HG03159 (cell line): ENCODE measurements around the gene ELMO2.

Source experiments
- ATAC-seq: cut with Tn5 transposase; IDR thresholded peaks from one replicate; pipeline ENCODE4 v1.9.1; 2021; ENCODE audit warnings: mild to moderate bottlenecking, moderate library complexity; ENCODE audit not compliant: unreplicated experiment

Gene ELMO2

GRCh38 chr20:46334303-46334904, 72.0 kb downstream of the ELMO2 start:
- ATAC-seq: no peak

- ATAC-seq: no peak
Measured at GRCh38 chr20:46333161-46333991, 73.0 kb downstream of the ELMO2 start.

- no peak for ATAC-seq
Measured at GRCh38 chr20:46332373-46333160, 73.8 kb downstream of the ELMO2 start.

- ATAC-seq: no peak
Measured at GRCh38 chr20:46331611-46332361, 74.6 kb downstream of the ELMO2 start.

- no peak for ATAC-seq
Measured at GRCh38 chr20:46330831-46331371, 75.5 kb downstream of the ELMO2 start.

GRCh38 chr20:46330072-46330763, 76.2 kb downstream of the ELMO2 start:
- no peak for ATAC-seq

GRCh38 chr20:46328200-46328882, 78.1 kb downstream of the ELMO2 start:
- ATAC-seq: no peak

- no peak for ATAC-seq
Measured at GRCh38 chr20:46327557-46327956, 78.9 kb downstream of the ELMO2 start.

- no peak for ATAC-seq
Measured at GRCh38 chr20:46325789-46326188, 80.6 kb downstream of the ELMO2 start.

- no peak for ATAC-seq
Measured at GRCh38 chr20:46324960-46325703, 81.3 kb downstream of the ELMO2 start.

- no peak for ATAC-seq
Measured at GRCh38 chr20:46324379-46324778, 82.0 kb downstream of the ELMO2 start.

GRCh38 chr20:46323557-46323956, 82.9 kb downstream of the ELMO2 start:
- no peak for ATAC-seq

- no peak for ATAC-seq
Measured at GRCh38 chr20:46322641-46323040, 83.8 kb downstream of the ELMO2 start.

- no peak for ATAC-seq
Measured at GRCh38 chr20:46317685-46318177, 88.7 kb downstream of the ELMO2 start.

GRCh38 chr20:46316984-46317684, 89.3 kb downstream of the ELMO2 start:
- ATAC-seq: no peak
